ENCODE data around the gene ZNF646.
A peak's percentile ranks its signal among the peaks of the same experiment; 100 is the strongest.

Gene ZNF646

DNA sequence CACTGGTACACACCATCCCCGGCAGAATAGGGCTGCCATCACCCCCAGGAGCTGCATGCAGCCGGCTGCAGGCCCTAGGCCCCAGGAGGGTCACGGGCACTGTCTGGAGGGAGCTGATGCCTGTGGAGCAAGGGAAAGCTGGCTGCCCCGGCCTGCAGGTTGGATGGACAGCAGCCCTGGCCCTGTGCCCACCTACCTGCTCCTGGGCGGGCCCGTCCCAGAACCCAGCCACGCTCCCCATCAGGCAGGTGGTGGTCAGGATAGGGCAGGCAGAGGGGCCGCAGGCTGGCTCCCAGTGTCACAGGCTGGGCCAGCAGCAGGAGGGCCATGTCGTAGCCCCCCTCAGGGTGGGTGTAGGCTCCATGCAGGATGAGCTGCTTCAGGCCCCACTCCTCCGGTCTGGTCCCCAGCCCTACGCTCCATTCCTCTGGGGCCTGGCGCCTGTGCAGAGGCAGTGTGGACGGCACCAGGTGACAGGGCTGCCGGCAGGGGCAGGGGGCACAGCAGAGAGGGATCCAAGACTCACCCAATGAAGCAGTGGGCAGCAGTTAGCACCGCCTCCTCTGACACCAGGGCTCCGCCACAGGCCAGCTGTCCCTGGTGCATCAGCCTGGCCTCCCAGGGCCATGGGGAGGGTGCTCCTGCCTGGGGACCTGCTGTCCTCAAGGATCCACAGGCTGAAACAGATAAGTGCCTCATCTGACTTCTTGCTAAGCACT lies 10.5 kb downstream of the ZNF646 start:
- H3K27ac Mint-ChIP-seq: no peak overlapping the region
- no peaks in the 10 kb centered on the region for H3K9me3 Mint-ChIP-seq
- peaks cover 4% of the 10 kb centered on the region for H3K4me1 Mint-ChIP-seq (ENCODE audit: low read depth)
- no peak overlapping the region for H3K4me3 Mint-ChIP-seq
- no peaks in the 10 kb centered on the region for H3K27me3 Mint-ChIP-seq (ENCODE audit: low read depth)
- peaks cover 15% of the 10 kb centered on the region for H3K36me3 Mint-ChIP-seq (ENCODE audit: low read depth)

DNA sequence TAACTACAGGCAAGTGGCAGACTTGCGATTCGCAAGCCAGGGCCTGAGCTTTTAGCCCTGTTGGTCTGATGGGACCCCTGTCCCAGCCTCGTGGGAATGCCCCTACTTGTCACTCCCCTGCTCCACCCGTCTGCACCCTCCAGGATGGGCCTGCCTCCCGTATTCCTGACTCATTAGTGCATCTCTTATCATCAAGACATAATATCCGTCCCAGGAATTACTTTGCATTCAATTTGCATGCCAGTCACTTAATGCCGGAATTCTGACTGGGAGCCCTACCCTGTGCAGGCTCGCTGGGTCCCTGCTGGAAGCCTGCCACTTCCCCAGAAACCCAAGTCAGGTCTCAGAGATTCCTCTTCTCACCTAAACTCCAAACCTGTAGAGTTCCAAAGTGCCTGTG lies 11.2 kb downstream of the ZNF646 start:
- no peaks in the 10 kb centered on the region for H3K9me3 Mint-ChIP-seq
- H3K4me3 Mint-ChIP-seq: no peak overlapping the region
- peaks cover 13% of the 10 kb centered on the region for H3K36me3 Mint-ChIP-seq (ENCODE audit: low read depth)
- no peak overlapping the region for H3K27ac Mint-ChIP-seq
- H3K4me1 Mint-ChIP-seq (ENCODE audit: low read depth): peaks cover 4% of the 10 kb centered on the region
- H3K27me3 Mint-ChIP-seq (ENCODE audit: low read depth): no peaks in the 10 kb centered on the region

DNA sequence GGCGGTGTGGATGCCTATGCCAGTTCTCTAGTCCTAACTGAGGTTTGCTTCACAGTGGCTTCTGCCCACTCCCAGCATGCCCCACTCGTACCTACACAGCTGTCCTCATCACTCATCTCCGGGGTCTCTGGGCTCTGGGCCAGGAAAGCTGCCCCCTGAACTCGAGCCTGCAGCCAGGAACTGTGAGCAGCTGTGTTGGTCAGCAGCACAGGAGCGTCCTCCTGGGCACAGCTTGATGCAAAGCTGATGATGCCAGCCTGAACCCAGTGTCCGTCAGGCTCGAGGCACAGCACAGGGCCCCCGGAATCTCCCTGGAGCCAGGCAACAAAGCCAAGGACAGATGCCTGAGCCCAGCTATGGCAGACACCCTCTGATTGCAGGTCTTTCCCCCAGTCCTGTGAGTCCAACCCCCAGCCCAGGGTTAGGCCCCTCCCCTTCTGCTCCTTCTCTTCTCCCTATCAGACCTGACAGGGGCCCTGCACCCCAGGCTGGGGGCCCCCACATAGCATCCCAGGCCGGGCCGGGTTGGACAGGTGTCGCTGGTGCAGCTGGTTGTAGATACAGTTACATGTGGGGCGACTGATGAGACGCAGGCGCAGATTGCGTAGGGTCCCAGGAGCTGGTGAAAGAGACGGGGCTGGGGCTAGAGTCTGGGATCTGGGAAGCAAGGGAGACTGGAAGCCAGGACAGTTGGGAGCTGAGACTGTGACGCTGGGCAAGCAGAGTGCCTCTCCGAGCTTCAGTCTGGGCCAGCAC lies 11.8 kb downstream of the ZNF646 start:
- no peaks in the 10 kb centered on the region for H3K9me3 Mint-ChIP-seq
- H3K4me1 Mint-ChIP-seq (ENCODE audit: low read depth): peaks cover 2% of the 10 kb centered on the region
- H3K4me3 Mint-ChIP-seq: no peak overlapping the region
- H3K27ac Mint-ChIP-seq: no peak overlapping the region
- H3K36me3 Mint-ChIP-seq (ENCODE audit: low read depth): peaks cover 13% of the 10 kb centered on the region
- no peaks in the 10 kb centered on the region for H3K27me3 Mint-ChIP-seq (ENCODE audit: low read depth)

DNA sequence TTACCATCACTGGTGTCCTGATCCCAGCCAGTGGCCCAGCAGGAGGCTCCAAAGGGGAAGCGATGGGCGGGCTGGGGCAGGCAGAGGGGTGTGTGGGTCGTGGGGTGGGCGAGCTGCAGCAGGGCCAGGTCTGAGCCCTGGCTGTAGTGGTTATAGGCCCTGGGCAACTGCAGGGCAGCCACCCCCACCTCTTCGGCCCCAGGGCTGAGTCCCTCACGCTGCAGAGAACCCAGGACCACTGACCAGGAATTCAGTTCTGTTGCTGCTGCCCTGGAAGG lies 12.3 kb downstream of the ZNF646 start:
- H3K4me1 Mint-ChIP-seq (ENCODE audit: low read depth): peaks cover 2% of the 10 kb centered on the region
- H3K4me3 Mint-ChIP-seq: no peak overlapping the region
- H3K27ac Mint-ChIP-seq: no peak overlapping the region
- H3K36me3 Mint-ChIP-seq (ENCODE audit: low read depth): peaks cover 13% of the 10 kb centered on the region
- no peaks in the 10 kb centered on the region for H3K9me3 Mint-ChIP-seq
- H3K27me3 Mint-ChIP-seq (ENCODE audit: low read depth): no peaks in the 10 kb centered on the region

DNA sequence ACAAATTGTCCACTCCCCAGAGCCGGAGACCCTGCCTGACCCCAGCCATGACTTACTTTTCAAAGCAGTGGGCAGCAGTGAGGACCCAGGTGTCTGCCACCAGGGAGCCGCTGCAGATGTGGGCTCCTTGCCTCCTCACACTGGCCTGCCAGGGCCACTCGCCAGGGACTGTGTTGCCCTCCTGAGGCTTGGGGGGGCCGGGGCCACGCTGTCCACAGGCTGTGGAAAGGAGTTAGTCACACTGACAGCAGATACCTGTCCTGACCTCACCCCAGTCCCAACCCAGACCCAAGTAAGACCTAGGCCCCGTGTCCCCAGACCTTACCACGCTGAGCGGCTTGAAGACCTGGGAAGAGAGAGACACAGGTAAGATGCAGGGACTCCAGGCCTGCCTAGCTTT lies 13.3 kb downstream of the ZNF646 start:
- Mint-ChIP-seq H3K36me3 (ENCODE audit: low read depth) (peaks cover 11% of the 10 kb centered on the region), H3K27me3 (ENCODE audit: low read depth) (no peaks in the 10 kb centered on the region), H3K4me1 (ENCODE audit: low read depth) (peaks cover under 1% of the 10 kb centered on the region), H3K27ac (no peak overlapping the region), H3K9me3 (no peaks in the 10 kb centered on the region), H3K4me3 (no peak overlapping the region)

DNA sequence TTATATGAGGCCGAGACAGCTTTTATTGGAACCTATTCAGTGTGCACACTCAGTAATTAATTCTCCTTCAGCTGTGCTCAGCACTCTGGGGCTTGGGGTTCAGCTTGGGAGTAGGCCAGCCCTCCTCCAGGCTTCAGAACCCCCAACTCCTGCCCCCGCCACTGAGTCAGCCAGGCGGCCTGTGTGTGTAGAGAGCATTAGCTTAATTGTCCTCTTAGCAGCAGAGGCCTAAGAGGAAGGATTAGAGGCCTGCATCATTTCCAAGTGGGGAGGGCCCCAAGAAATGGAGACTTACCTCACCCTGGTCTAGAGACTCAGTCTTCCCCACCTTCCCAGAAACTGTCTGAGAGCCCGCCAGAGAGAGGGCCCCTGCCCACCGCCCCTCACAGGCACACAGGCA lies 13.7 kb downstream of the ZNF646 start:
- Mint-ChIP-seq H3K9me3 (no peaks in the 10 kb centered on the region), H3K27ac (no peak overlapping the region)

DNA sequence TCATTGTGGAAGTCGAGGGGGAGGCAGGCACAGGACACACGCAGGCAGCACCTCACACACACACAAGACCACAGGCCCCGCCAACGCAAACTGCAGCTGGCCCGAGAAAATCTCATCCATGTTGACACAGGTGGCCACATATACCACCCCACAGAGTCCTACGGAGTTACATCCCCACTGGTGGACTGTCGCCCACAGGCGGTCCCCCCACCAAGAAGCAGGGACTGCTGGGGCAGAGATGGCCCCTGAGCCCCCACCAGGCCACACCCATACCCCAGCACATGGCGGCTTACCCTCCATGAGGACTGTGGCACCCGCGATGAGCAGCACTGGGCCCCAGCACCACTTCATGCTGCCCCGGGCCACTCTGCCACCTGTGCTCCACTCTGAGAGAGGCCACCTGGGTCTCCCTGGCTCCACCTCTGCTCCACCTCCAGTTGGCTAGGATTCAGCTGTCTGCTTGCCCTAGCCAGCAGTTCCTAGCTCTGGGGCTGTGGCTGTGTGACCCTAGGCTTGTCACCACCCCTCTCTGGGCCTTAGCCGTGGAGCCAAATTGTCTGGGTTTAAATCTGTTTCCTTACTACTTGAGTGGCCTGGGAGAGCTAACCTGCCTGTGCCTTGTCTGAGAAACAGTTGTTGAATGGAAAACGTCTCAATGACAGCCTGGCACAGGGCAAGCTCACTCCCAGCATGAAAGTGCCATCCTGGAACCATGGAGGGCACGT lies 14.4 kb downstream of the ZNF646 start, which contains the start of gene PRSS53:
Gene PRSS53, minus strand, starts transcription at position 485 of the 725 bp plus-strand sequence. Its CDS starts 134 bp downstream, at position 351.
- peaks cover 5% of the 10 kb centered on the region for H3K4me1 Mint-ChIP-seq (ENCODE audit: low read depth)
- H3K27me3 Mint-ChIP-seq (ENCODE audit: low read depth): no peaks in the 10 kb centered on the region
- no peaks in the 10 kb centered on the region for H3K9me3 Mint-ChIP-seq
- no peak within 1 kb of the TSS for H3K4me3 Mint-ChIP-seq
- peaks cover 12% of the 10 kb centered on the region for H3K36me3 Mint-ChIP-seq (ENCODE audit: low read depth)
- H3K27ac Mint-ChIP-seq: no peak within 1 kb of the TSS

More for the DNA sequence above, 13.7 kb downstream of the ZNF646 start:
- Mint-ChIP-seq H3K27me3 (ENCODE audit: low read depth) (no peaks in the 10 kb centered on the region), H3K36me3 (ENCODE audit: low read depth) (peaks cover 12% of the 10 kb centered on the region), H3K4me3 (no peak overlapping the region), H3K4me1 (ENCODE audit: low read depth) (peaks cover 4% of the 10 kb centered on the region)

DNA sequence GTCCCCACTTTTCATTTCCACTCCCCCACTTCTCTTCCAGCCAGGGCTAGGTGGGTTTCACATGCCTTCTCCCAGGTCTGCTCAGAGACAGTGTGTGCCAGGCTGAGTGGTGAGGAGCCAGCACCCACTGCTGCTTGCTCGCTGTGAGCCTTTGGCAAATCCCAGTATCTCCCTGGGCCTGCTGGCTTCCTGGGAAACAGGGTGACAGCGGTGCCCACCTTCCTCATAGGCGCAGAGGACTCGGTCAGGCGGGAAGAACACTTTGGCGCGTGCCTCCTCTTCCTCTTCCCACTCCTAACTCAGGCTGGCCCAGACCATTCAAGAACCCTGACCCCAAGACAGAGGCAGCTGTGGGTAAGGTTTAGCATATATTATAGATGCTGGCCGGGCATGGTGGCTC lies 15.0 kb downstream of the ZNF646 start:
- no peak overlapping the region for H3K27ac Mint-ChIP-seq

DNA sequence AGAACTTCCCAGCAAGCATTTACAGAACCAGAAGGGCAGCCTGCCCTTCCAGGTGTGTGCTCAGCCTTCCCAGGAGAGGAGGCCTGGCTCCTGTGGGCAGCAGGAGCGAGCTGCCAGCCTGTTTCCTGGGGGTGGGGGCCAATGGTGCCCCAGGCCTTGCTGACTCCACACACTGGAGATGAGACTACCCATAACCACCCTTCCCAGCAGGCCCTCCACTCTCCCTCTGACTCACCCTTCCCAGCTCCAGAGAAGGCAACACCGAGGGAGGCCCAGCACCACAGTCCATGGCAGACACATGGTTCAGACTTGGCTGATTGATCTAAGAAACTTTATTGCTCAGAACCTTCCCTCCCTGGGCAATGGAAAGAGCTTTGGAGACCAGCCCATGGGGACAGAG lies 16.3 kb downstream of the ZNF646 start:
- peaks cover 16% of the 10 kb centered on the region for H3K36me3 Mint-ChIP-seq (ENCODE audit: low read depth)
- H3K4me3 Mint-ChIP-seq: no peak overlapping the region
- H3K27me3 Mint-ChIP-seq (ENCODE audit: low read depth): no peaks in the 10 kb centered on the region
- peaks cover 16% of the 10 kb centered on the region for H3K4me1 Mint-ChIP-seq (ENCODE audit: low read depth)
- no peaks in the 10 kb centered on the region for H3K9me3 Mint-ChIP-seq
- no peak overlapping the region for H3K27ac Mint-ChIP-seq

More for the DNA sequence above, 15.0 kb downstream of the ZNF646 start:
- no peak overlapping the region for H3K4me3 Mint-ChIP-seq
- no peaks in the 10 kb centered on the region for H3K9me3 Mint-ChIP-seq
- H3K27me3 Mint-ChIP-seq (ENCODE audit: low read depth): no peaks in the 10 kb centered on the region
- H3K36me3 Mint-ChIP-seq (ENCODE audit: low read depth): peaks cover 13% of the 10 kb centered on the region
- H3K4me1 Mint-ChIP-seq (ENCODE audit: low read depth): peaks cover 10% of the 10 kb centered on the region

DNA sequence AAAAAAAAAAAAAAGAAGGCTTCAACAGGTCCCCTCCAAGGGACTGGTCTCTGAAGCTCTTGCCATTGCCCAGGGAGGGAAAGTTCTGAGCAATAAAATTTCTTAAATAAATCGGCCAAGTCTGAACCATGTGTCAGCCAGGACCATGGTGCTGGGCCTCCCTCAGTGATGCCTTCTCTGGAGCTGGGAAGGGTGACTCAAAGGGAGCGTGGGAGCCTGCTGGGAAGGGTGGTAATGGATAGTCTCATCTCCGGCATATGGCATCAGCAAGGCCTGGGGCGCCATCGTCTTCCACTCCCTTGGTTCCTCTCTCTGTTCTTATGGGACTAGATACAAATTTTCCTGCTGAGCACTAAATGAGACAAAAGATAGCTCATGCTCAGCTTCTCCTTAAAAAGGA lies 18.1 kb downstream of the ZNF646 start:
- Mint-ChIP-seq H3K9me3 (no peaks in the 10 kb centered on the region), H3K27ac (no peak overlapping the region), H3K4me3 (peak overlapping the region; percentile 46), H3K27me3 (ENCODE audit: low read depth) (no peaks in the 10 kb centered on the region), H3K36me3 (ENCODE audit: low read depth) (peaks cover 16% of the 10 kb centered on the region), H3K4me1 (ENCODE audit: low read depth) (peaks cover 21% of the 10 kb centered on the region)

DNA sequence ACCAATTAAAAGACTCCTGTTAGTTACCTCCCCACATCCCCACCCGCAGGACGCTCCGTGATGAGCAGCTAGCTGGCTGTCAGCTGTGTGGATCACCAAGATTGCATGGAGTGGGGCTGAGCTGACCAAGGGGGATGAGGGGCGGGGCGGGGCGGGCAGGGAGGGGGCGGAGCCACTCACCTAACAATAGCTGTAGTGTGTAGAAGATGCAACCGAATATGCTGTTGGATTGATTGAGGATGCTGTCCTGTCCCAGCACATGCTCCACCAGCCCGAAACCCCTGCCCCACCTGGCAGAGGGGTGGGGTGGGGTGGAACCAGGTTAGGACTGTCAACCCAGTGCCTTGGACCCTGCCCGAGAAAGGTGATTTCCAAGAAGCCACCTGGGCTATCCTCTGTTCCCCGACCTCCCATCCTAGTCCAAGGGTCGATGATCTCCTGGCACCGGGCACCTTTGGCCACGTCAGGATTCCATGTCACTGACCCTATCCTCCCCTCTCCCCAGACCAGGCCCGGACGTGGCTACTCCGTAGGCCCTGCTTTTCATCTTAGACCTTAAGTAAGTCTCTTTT lies 19.0 kb downstream of the ZNF646 start:
- Mint-ChIP-seq H3K36me3 (ENCODE audit: low read depth) (peaks cover 16% of the 10 kb centered on the region), H3K9me3 (no peaks in the 10 kb centered on the region), H3K27me3 (ENCODE audit: low read depth) (no peaks in the 10 kb centered on the region), H3K4me3 (peak overlapping the region; percentile 37), H3K4me1 (ENCODE audit: low read depth) (peaks cover 21% of the 10 kb centered on the region), H3K27ac (no peak overlapping the region)

DNA sequence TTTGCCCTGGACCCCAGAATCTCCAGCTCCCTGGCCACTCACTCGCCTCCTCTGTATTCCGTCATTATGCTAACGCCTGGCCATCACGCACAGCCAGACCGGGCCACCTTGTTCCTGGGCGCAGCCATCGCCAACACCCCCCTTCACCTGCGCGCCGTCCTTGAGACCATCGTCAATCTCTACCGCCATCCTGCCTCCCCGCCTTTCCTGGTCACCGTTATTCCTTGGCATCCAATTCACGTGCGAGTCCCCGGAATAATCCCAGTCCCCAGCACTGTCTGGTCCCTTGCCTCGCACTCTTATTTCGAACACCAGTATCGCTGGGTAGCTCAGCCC lies 19.8 kb downstream of the ZNF646 start:
- Mint-ChIP-seq H3K4me1 (ENCODE audit: low read depth) (peaks cover 21% of the 10 kb centered on the region), H3K4me3 (peak overlapping the region; percentile 98), H3K9me3 (no peaks in the 10 kb centered on the region), H3K27me3 (ENCODE audit: low read depth) (no peaks in the 10 kb centered on the region), H3K36me3 (ENCODE audit: low read depth) (peaks cover 16% of the 10 kb centered on the region), H3K27ac (peak overlapping the region; percentile 90)

DNA sequence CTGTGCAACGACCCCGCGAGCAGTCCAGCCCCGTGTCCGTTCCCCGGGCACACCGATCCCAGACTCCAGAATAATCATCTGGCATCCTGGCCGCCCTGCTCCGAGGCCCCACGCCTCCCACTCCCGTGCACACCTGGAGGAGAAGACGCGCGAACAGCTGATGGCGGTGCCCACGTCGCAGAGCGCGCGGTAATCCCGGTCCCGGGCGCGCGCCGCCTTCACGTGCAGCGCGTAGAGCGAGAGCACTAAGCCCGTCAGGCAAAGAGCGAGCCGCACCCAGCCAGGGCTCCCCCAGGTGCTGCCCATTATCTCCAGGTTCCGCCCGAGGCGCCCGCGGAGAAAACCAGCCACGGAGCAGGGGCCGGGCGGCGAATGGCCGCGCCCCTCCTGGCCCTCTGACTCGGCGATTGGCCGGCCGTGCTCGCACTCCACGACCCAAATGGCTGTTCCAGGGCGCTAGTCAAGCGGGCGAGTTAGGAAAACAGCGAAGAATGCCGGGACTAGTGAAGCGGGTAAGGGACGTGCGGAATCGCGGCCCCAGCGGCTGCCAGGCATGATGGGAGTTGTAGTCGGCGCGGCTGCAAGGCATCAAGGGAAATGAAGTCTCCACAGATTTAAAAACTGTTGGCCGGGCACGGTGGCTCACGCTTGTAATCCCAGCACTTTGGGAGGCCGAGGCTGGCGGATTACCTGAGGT lies 20.4 kb downstream of the ZNF646 start, which contains the start of gene VKORC1:
Gene VKORC1, minus strand, starts transcription at position 374 of the 697 bp plus-strand sequence. Its CDS starts 68 bp downstream, at position 306.
- Mint-ChIP-seq H3K36me3 (ENCODE audit: low read depth) (peaks cover 11% of the 10 kb centered on the region), H3K4me3 (peak within 1 kb of the TSS; percentile 98), H3K27ac (peak within 1 kb of the TSS; percentile 90), H3K4me1 (ENCODE audit: low read depth) (peaks cover 21% of the 10 kb centered on the region), H3K9me3 (no peaks in the 10 kb centered on the region), H3K27me3 (ENCODE audit: low read depth) (no peaks in the 10 kb centered on the region)

Measured in T-helper 1 cell treated with Interleukin-12 subunit alpha and Interleukin-12 subunit beta and Interleukin-4 antibody, amounts not matched to agents 30 μg/mL and 1 μg/mL, for 36 hours (primary cell).